Measurements from ENCODE around the gene OR2L2.
"Not testable (repeated sequence)": the region's sequence is repeated elsewhere in the genome, so short reads cannot be mapped to it uniquely, and the experiment has no call there.

Gene OR2L2, protein sequence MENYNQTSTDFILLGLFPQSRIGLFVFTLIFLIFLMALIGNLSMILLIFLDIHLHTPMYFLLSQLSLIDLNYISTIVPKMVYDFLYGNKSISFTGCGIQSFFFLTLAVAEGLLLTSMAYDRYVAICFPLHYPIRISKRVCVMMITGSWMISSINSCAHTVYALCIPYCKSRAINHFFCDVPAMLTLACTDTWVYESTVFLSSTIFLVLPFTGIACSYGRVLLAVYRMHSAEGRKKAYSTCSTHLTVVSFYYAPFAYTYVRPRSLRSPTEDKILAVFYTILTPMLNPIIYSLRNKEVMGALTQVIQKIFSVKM

DNA sequence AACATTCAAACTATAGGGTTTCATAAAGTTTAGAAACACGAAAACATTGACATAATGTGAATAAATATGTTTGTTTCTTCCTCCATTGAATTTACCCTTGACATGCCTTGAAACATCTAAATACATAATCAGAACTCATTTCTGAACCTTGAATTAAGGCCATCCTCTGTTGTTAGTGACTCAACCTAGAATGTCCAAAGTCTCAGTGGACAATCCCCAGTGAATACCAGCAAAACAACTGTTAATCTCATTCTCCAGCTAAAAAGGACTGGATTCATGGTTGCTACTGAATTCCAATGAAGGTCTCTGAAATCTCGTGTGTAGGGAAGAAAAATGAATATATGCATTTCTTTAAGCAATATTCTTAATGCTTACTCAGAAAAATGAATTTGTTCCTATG is at the start of gene OR2L2:
Gene OR2L2, plus strand, starts transcription at position 301 of the 400 bp plus-strand sequence. CDS start 8,198 bp downstream, outside the sequence.
- no peak for FAIRE-seq

DNA sequence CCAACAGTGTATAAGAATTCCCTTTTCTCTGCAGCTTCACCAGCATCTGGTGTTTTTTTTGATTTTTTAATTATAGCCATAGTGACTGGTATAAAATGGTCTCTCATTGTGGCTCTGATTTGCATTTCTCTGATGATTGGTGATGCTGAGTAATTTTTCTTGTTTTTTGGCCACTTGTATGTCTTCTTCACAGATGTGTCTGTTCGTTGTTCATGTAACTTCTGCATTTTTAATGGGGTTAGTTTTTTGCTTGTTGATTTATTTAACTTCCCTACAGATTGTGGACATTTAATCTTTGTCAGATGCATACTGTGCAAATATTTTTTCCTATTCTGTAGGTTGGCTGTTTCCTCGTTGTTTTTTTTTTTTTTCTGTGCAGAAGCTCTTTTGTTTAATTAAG is 36.9 kb upstream of the OR2L2 start:
- no peak for FAIRE-seq

DNA sequence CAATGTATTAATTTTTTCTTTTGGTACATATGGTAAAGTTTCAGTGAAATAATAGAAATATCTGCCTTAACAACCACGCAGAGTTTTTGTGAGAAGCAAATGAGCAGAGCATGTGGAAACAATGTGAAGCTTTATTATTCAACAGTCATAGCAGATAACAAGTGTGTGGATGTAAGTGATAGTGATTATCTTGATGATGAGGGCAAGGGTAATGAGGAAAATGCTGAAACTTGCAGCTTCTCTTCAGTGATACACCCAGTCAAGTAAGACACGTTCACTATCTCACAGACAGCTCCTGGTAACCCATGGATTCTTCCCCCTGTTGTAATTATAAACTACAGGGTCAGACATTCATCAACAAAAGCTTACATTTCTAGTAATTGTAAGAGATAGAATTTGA is 31.1 kb upstream of the OR2L2 start:
- FAIRE-seq: no peak

DNA sequence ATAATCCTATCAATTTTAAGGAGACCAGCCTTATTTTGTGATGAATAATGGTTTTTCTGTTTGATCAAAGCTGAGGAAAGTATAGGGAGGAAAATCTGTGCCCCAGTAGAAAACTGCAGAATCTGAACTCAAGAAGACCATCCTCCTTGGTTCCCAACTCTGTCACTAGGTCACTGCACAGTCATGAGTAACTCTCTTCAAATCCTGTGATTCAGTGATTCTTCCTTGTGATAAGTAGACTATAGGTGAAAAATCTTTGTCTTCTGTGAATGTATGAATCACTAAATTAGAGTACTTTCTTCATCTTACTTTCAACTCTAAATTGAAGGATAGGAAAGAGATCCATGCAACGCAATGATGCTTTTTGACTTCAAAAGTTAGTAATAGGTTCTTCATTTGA is 29.7 kb upstream of the OR2L2 start:
- FAIRE-seq: no peak

DNA sequence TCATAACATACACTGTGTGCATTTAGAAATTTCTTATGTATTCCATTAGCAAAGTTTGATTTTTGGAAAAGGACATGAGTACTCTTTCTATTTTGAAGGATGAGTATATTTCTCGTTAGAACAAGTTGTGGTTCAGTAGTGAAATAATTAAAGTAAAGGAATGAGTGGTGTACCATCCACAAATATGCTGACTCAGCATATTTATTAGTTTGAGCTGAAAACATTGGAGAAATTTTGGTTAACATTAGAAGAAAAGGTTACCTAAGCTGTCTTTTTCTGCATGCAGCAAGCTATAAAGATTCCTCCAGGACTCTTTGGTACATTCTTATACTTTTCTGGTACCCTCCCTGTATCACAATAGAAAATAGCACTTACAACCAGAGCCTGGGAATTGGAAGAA is 22.1 kb upstream of the OR2L2 start:
- FAIRE-seq: no peak

GRCh38 chr1:248009681-248010080 is 20.2 kb upstream of the OR2L2 start:
- no peak for FAIRE-seq

DNA sequence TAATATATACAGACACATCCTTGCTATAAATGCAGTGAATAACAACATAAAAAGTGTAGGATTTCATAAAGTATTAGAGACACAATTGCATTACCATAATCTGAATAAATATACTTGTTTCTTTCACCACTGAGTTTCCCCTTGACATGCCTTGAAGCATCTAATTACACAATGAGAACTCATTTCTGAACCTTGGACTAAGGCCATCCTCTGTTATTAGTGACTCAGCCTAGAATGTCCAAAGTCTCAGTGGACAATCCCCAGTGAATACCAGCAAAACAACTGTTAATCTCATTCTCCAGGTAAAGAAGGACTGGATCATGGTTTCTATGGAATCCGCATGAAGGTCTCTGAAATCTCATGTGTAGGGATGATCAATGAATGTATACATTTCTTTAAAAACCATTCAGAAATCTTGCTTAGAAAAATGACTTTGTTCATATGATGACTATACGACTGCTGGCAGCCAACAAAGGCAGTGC is 16.6 kb upstream of the OR2L2 start, which contains the start of gene OR2L5:
Gene OR2L5, plus strand, starts transcription at position 432 of the 482 bp plus-strand sequence. CDS start 8,288 bp downstream, outside the sequence.
- no peak for FAIRE-seq

DNA sequence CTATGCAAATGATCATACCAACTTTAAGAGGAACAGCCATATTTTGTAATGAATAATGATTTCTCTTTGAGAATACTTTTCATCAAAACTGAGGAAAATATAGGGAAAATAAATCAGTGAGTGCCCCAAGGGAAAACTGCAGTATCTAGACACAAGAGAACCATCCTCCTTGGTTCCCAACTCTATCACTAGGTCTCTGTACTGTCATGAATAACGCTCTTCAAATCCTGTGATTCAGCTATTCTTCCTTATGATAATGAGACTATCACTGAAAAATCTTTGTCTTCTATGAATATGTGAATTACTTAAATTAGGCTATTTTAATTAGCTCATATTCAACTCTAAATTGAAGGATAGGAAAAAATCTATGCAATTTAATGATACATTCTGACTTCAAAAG is 14.1 kb upstream of the OR2L2 start:
- FAIRE-seq: no peak

GRCh38 chr1:248045209-248045608 is 15.3 kb downstream of the OR2L2 start:
- FAIRE-seq: no peak

DNA sequence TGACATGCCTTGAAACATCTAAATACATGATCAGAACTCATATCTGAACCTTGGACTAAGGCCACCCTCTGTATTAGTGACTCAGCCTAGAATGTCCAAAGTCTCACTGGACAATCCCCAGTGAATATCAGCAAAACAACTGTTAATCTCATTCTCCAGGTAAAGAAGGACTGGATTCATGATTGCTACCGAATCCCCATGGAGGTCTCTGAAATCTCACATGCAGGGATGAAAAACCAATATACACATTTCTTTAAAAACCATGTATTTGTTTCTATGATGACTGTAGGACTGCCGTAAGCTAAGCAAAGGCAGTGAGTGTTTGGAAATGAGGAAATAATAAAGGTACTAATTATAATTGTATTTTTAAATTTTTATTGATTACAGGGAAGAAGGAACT is 16.7 kb downstream of the OR2L2 start, which contains the start of gene OR2L3:
Gene OR2L3, plus strand, starts transcription at position 301 of the 400 bp plus-strand sequence. CDS start 13,846 bp downstream, outside the sequence.
- no peak for FAIRE-seq

DNA sequence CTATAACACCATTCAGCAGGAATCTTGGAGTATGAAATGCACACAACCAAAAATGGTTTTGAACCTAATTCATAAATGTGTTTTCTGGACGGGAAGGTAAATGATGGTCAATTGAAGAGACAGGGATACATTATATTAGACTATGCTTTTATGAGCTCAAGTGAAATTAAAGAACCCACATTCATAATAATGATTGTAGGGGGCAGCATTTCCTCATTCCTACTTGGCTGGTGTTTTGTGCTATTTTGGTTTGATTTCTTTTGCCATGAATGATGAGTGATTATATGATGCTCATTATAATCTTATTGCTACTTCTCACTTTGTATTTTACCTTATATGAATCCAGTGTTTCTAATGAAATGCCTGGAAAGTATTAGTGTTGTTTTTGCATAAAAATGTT is 17.1 kb downstream of the OR2L2 start:
- FAIRE-seq: no peak

DNA sequence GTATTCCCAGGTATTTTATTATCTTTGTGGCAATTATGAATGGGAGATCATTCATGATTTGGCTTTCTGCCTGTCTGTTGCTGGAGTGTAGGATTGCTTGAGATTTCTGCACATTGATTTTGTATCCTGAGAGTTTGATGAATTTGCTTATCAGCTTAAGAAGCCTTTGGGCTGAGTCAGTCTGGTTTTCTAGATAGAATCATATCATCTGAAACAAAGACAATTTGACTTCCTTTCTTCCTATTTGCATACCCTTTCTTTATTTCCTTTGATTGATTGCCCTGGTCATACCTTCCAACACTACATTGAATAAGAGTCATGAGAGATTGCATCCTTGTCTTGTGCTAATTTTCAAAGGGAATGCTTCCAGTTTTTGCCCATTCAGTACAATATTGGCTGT is 24.8 kb downstream of the OR2L2 start:
- FAIRE-seq: no peak

- no peak for FAIRE-seq
Measured at GRCh38 chr1:248055261-248055660, 25.4 kb downstream of the OR2L2 start.

GRCh38 chr1:248065071-248065470 is 35.2 kb downstream of the OR2L2 start:
- FAIRE-seq: no peak

GRCh38 chr1:248065604-248066003 is 35.7 kb downstream of the OR2L2 start:
- no peak for FAIRE-seq

DNA sequence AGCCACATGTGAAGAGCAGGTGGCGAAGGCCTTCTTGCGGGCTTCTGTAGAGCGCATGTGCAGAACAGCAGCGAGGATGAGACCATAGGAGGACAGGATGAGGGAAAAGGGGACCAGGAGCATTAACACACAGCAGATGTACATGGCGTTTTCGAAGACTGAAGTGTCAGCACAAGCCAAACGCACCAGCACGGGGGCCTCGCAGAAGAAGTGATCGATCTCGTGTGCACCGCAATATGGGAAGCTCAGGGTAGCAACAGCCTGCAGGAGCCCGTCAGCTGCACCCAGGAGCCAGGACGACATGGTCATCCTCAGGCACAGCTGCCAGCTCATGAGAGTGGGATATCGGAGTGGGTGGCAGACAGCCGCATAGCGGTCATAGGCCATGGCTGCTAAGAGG is 54.0 kb downstream of the OR2L2 start:
- FAIRE-seq: not testable (repeated sequence)
